DMS79 (cell line): ENCODE data around the gene NKX1-1.

Experiments used
- DNase-seq: peaks from one replicate; lab custom pipeline; 2025; lab: John Stamatoyannopoulos, UW

NKX1-1 gene

DNA sequence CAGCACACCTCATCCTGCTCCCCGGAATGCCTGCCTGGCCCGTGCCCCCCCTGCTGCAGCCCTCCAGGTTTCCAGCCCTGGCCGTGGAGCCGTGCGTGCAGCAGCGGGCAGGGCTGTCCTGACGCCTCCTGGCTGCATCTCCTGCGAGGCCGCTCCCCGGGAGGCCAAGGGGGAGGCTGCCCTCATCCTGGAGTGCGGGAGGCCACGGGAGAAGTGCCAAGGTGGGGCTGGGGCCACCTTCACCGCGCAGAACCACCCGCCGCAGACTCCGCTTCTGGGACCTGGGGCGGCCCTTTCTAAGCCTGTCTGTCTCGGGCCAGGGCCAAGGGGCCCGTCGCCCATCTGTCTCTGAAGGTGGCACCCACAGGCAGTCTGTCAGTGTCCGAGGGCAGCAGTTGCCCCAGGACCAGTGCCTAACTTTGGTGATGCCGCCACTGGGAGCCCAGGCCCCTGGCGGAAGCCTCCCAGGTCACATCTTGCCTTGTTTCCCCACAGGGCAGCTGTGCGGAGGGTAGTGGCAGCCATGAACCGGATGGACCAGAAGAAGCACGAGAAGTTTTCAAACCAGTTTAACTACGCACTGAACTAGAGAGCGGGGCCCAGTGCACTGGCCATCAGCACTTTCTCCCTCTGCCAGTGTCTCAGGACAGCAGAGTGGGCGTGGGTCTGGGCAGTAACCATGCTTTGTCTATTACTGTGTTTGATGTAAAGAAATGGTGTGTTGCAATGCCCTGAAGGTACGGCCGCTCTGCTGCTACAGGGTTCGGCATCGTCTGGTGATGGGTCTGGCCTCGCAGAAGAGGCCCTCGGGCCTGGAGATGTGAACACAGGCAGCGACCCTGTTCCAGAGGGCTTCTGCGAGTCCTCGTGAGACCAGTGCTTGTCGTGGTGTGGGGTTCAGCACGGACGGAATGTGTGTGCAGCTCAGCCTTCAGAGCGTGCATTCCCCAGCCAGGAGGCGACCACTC lies 20.6 kb downstream of the NKX1-1 start:
- DNase-seq, result no peak

DNA sequence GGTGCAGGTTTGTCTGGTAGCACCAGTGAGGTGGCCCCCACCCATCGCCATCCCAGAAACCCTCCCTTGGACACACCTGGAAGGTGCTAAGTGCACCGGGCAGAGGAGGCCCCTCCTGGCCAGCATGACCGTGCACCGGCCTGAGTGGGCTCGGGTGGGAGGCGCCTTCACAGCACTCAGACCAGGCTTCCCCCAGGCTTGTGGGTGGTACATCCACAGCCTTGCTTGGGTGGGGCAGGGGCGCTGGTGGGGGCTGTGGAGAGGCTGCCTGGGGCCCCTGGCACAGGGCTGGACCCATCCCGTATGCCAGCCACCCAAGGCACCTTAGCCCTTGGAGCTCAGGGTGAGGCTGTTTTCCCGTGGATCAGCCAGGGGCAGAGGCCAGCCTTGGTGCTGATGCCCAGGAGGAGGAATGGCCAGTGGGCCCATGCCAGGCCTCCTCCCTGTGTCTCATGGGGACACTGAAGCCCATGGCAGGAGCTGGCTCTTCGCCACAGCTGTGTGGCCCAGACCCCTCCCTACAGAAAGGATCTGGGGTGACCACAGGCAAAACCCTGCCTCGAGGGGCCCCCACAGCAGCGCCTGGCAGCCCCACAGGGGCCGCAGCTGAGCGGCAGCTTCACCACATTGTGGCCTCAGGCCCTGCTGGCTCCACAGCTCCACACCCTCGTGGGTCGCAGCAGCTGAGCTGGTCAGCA lies 21.4 kb downstream of the NKX1-1 start:
- no peak for DNase-seq

DNA sequence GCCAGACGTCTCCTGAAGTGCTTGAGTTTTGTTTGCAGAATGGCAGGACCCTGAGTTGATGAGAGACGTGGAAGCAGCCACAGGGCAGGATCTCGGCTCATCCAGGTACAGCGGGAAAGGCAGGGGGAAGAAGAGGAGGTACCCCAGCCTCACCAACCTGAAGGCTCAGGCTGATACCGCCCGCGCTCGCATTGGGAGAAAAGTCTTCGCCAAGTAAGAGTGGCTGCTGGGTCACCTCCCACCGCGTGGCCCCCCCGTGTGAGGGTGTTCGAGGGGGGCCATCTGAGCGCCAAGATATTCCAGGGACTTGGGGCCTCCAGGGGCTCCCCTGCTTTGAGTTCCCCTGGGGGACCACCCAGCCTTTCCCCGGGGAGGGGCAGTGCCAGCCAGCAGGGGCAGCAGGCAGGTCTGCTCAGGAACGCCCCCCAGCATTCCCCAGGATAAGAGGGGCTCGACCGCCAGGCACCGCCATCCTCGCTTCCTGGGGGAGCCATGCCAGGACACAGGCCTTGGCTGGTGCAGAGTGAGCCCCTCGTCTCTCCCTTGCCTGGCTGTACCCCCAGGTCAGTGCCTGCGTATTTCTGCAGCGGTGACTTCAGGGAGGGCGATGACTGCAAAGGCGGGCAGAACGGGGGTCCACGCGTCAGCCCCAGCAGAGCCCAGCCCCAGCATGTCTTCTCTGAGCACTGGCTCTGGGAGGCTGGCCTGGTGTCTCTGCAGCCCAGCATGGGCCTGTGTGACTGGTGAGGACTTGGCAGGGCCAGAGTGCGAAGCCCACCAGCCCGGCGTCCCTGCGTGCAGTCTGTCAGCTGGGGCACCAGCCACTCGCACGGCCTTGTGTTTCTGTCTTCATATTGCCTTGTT lies 22.3 kb downstream of the NKX1-1 start:
- no peak for DNase-seq

DNA sequence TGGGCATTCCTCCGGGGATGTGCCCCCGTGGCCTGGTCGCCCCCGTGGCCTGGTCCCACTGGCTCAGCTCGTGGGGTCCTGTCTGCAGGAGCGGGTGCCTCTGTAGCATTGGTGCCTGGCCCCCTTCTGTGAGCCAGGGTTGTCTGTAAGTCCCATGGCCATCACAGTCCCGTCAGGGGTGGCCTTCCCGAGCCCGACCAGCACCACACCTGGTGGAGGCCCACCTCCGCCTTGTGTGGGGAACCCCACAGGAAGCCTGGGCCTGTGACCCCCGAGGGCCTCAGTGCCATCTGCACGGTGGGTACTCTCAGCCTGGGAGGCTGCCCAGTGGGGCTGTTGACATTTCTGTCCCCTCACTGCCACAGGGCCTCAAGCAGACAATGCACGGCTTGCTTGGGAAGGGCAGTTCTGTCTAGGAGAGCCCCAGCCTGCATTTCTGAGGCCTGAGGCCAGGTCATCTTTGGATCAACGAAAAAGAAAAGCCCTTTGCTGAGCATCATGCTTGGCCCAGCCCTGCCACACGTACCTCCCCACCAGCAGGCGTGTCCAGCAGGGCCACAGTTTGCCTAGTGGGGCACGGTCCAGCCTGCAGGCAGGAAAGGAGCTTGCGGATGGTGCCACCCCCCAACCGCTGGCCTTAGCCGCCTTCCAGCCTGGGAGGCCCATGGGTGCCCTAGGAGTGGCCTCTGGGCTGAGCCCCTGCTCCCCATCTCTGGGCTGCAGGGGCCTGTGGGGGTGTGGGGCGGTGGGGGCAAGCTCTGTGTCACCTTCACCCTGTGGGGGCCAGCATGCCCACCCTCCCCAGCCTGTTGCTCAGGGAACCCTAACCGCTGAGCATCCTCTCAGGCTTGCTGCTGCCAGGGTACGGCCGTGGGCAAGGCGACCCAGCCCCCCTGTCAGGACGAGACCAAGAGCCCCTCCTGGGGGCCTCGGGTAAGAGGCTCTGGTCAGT lies 23.2 kb downstream of the NKX1-1 start:
- no peak for DNase-seq

DNA sequence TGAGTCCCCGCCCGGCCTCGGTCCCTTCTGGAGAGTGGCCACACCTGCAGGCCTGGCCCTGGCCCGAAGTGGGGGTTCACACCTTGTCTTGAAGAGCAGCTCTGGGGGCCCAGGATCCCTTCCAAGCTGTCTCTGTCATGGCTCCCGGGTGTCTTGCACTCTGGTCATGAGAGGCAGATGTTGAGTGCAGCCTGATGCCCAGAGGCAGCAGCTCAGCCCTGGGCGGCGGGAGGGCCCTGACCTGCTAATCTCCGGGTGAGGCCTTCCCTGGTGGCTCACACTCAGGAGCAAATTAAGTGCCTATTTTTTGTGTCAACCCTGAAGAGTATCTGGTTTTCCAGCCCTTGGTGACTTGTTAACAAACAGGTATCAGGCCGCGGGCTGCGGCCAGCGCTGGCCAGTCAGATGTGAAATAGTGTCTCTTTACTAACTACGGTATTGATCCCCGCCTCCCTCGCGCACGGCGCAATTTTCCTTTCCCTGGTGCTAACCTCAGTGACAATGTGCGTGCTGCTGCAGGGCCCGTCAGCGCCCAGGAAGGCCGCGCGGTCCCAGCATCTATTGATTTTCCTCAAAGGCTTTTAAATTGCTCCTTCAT lies 24.2 kb downstream of the NKX1-1 start:
- no peak for DNase-seq

DNA sequence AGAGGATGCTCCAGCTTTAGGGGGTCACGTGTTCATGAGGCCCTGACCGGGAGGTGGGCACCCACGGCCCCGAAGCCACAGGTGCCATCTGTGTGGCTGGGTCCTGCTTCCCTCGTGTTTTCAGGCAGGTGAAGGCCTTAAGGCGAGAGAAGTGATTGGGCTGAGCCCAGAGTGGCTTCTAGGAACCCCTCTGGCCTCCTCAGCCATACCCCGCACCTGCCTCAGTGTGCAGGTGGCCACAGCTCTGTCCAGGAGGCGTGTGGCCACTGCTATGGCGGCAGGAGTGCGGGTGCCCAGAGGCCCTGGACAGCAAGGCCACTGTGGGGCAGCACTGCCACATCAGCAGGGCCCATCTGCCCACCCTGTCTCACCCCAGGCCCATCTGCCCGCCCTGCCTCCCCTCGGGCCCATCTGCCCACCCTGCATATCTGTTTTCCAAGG lies 25.0 kb downstream of the NKX1-1 start:
- no peak for DNase-seq

DNA sequence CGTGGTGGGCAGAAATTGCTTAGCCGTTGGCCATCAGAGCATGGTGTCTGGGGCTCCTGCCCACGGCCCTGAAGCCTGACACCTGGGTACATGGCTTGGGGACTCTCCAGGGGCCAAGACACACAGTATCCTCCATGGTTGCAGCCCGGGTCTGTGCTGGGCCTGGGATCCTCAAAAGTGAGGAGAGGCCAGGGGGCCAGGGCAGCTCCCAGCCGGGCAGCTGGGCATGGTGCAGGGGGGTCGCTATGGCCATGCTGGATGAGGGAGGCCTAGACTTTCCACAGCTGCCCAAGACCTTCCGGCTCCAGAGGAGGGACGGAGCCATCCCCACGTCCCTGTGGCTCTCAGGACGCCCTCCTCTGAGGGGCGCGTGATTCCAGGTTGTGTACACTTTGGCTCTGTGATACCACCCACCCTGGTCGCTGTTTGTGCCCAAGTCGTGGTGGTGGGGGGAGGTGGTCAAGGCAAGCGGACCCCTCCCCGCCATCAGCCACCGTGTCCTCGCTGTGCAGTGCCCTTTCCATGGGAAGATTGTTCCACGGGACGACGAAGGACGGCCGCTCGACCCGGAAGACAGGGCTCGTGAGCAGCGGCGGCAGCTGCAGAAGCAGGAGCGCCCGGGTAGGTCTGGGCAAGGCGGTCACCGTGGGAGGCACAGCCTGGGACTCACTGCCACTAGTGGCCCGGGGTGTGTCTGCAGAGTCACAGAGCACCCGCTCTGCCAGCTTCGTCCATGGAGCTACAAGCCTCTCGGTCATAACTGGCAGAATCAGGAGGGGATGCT lies 25.7 kb downstream of the NKX1-1 start:
- DNase-seq, result no peak

DNA sequence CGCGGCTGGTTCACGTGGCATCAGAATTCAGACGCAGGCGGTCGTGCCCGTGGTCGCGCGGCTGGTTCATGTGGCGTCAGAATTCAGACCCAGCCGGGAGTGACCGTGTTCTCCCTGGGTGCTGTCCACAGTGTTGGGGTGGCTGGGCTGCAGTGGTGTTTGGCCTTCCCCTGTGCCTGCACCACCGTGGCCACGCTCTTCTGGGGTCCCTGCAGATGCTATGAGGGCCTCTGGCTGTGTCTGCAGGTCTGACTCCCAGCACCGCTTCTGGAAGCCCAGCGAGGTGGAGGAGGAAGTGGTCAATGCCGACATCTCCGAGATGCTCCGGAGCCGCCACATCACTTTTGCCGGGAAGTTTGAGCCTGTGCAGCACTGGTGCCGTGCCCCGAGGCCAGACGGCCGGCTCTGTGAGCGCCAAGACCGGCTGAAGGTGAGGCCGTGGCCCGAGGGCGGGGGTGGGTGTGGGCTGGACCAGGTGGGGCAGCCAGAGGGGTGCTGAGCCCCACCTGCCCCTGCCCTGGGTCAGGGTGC lies 26.4 kb downstream of the NKX1-1 start:
- DNase-seq, result no peak

DNA sequence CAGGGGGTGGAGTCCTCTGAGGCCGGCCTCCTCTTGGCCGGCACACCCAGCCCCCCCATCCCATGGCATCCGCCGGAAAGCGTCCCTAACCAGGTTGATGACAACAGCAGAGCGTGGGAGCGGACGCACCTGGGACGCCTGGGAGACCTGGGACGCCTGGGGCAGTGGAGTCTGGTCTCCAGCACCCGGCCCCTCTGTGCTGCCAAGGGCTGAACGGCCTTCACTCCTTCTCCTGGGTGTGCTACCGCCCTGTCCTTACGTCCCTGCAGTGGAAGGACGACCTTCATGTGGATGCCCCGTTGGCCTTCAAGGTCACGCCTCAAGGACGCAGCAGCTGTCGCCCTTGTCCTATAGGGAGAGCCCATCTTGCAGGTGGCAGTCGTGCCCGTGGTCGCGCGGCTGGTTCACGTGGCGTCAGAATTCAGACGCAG lies 26.9 kb downstream of the NKX1-1 start:
- DNase-seq, result no peak

DNA sequence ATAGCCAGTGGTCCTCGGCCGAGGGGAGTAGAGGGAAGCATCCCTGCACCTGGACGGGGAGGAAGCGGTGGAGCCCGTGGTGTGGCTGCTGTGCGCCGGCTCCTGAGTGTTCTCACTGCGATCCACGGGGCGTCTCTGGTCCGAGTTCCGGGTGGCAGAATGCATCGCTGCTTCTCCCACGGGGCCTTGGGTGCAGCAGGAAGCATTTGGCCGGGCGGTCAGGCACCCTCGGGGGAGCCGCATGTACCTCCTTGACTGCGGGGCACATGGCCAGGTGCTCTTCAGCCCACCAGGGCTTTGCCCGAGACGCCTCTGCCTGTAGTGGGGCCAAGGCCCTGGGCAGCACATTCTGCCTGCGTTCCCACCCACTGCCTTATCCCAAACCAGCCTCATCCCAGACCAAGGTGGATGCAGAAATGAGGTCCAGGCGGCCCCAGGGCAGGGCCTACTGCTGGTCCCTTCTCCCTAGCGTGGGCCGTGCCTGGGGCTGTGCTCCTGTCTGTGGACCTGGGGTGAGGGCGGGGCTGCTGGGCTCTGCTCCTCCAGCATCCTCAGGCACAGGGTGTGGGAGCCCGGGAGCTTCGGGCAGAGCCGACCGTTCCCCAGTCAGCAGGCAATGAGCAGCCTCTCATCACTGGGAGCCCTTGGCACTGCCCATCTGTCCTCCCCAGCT lies 27.5 kb downstream of the NKX1-1 start:
- DNase-seq, result no peak

DNA sequence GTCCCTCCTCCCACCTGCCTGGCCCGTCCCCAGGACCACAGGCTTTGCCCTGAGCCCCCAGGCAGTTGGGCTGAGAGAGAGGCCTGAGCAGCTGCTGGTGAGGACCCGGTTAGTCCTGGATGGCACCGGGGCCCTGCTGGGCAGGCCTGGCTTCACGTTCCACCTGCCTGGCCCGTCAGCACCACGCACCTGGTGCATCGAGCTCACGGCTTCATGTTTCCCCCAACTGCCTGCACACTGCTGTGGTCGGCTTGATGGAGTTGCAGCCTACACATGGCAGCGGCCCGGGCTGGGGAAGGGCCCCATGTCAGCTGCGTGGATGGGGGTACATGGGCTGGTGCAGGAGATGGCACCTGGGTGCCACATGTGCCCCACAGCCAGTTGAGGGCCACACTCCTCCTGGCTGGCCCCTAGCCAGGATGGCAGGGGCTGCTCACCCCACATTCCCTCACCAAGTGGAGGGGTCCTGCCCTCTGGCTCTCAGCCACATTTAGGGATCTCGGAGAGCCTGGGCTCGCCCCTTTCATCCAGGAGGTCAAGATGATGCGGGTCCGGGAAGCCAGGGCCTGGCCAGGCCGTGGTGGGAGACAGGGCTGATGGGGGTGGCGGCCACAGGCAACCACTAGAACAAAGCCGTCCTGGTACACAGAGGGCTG lies 28.5 kb downstream of the NKX1-1 start:
- no peak for DNase-seq

DNA sequence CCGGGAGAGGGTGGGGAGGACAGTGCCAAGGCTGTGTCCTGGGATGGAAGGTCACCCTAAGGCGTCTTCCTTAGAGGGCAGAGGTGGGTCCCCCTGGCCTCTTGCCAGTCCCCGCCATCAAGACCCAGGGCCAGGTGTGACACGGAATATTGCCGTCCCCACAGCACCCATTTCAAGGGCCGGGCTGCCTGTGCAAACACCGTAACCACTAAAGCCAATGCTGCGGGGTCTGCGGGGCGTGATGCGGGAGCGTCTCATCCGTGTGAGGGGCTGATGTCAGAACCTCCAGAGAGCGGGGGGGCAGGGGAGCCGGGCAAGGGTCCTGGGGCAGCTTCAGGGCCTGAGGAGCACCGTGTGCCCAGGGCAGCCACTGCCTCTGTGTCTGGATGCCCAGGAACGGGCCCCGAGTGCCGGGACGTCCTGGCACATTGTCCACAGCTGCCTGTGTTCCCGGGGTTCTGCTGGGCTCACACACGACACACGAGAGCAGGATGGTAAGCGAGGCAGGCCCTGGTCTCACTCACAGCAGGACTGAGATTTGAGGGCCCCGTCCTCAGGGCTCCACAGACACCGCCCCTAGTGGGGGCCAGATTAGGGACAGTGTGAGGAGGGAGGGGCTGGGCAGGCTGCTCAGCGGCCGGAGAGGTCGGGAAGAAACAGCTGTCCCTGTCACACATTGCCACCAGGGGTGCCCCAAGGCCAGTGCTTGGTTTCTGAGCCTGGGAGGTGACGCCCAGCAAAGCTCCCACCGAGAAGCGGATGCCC lies 29.2 kb downstream of the NKX1-1 start:
- no peak for DNase-seq

DNA sequence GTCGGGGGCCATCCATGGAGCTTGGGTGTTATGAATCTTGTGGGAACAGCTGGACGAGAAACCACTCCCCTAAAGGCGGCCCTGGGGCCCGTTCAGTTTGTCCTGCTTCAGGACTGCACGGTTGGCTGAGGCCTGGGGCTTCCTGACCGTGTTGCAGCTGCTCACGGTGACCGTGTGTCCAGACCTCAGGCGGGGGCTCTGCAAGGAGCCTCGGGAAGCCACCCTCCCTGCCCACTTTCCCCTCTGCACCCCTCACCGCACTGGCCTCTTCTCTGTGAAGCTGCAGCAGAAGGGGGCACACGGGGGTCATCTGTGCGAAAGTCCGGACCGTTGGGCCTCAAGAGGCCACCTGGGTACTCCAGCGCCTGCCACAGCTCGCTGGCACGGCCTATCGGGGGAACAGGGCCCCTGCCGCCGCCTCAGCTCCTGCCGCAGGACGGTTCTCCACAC lies 29.8 kb downstream of the NKX1-1 start:
- DNase-seq, result no peak

DNA sequence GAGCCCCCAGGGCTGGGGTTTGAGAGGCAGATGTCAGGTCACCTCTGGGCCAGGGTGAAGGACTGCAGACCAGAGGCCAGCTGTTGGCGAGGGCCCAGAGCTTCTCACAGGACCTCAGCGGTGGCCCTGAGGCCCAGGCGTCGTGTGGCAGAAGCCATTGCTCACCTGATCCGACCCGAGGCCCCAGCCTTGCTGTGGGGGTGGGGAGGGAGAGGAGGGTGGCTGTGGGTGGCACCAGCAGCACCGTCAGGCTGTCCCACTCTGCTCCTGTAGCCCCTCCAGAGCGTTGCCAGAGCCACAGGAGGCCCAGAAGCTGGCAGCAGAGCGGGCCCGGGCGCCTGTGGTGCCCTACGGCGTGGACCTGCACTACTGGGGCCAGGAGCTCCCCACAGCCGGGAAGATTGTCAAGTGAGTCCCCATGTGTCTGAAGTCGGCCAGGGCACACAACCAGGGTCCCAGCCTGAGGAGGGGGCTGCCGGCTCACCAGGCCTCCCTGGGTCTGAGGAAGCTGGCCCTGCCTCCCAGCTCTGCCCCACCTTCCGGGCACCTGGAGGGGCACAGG lies 30.4 kb downstream of the NKX1-1 start:
- no peak for DNase-seq

DNA sequence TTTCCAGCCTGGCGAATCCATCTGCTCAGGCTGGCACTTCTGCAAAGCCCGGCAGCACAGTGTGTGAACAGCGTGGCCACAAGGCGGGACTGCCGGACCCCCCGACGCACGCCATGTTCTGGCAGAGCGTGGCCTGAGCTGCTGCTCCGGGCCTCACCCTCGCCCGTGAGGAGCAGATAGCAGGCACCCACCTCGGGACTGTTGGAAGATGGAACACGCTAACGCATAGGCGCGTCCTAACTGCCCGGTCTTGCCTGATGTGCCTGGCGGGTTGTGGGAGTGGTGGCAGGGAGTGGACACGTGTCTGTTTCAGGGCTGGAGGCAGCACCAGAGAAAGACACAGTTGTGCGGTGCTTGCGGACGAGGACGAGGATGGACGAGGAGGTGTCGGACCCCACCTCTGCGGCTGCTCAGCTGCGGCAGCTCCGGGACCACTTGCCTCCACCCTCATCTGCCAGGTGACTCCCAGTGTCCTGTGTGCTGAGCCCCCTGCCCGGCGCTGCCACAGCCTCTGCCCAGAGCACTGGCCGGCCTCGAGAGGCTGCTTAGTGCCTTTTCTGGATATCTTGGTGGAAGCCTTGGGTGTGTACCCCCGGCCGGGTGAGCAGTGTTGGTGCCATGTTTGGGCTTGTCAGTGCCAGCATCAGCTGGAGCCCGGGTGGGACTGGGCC lies 31.1 kb downstream of the NKX1-1 start:
- no peak for DNase-seq

DNA sequence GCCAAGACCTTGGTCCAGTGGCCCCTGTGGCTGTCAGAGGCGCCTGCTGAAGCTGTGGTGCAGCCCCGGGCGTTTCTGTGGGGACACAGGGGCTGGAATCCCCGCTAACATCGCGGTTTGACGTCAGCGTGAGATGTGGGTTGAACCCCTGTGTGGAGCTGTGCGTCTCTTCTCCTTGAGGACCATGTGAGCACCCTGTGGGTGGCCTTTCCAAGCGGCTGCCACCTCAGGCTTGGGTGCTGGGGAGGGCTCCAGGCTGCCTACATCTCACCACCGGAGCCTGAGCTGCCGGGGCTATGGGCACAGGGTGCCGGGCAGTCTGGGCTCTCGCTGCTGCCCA lies 31.6 kb downstream of the NKX1-1 start:
- DNase-seq, result no peak
